GM12801 (cell line): ENCODE results near the gene GRM8.

Source experiments
- TF ChIP-seq, protein P1 (sequence below): IDR thresholded peaks from one replicate; pipeline ENCODE4 v1.5.1; 2011; ENCODE audit warnings: control low read depth; ENCODE audit not compliant: insufficient read length; ENCODE audit errors: extremely low read depth

Gene GRM8

DNA sequence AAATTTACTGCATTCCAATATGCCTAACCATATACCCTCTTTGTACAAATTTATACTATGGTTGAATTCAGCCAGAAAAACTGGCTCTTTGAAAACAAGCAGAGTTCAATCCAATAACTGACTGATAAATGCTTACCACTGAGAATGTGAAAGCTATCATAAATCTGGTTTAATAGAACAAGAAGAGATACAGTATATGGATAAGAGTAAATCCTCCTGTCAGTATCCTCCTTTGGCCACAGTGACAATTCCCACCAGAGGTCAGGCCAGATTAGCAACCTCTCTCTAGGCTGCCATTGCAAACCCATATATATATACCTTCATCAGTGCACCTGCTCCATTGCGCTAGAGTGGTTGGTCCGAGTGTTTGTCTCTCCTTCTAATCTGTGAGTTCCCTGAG lies 647.2 kb downstream of the GRM8 start:
- TF ChIP-seq, protein P1, sequence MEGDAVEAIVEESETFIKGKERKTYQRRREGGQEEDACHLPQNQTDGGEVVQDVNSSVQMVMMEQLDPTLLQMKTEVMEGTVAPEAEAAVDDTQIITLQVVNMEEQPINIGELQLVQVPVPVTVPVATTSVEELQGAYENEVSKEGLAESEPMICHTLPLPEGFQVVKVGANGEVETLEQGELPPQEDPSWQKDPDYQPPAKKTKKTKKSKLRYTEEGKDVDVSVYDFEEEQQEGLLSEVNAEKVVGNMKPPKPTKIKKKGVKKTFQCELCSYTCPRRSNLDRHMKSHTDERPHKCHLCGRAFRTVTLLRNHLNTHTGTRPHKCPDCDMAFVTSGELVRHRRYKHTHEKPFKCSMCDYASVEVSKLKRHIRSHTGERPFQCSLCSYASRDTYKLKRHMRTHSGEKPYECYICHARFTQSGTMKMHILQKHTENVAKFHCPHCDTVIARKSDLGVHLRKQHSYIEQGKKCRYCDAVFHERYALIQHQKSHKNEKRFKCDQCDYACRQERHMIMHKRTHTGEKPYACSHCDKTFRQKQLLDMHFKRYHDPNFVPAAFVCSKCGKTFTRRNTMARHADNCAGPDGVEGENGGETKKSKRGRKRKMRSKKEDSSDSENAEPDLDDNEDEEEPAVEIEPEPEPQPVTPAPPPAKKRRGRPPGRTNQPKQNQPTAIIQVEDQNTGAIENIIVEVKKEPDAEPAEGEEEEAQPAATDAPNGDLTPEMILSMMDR: no peak

DNA sequence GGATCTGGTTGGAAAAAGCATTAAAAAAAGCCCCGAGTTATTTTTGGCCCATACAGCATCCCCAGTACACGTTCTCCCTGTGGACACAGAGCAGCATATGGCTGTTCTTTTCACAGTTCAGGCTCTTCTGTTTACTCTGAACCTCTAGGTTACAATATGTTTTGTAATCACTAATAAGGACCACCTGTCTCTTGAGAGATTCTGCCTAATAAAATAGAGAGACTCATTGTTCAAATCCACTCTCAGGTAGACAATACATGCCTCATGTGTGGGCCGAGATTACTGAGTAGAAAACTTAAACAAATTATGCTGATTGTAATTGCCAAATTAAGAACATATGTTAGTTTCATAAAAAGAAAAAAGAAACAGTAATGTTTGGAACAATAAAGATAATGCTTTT lies 647.7 kb downstream of the GRM8 start:
- TF ChIP-seq, protein P1: no peak

DNA sequence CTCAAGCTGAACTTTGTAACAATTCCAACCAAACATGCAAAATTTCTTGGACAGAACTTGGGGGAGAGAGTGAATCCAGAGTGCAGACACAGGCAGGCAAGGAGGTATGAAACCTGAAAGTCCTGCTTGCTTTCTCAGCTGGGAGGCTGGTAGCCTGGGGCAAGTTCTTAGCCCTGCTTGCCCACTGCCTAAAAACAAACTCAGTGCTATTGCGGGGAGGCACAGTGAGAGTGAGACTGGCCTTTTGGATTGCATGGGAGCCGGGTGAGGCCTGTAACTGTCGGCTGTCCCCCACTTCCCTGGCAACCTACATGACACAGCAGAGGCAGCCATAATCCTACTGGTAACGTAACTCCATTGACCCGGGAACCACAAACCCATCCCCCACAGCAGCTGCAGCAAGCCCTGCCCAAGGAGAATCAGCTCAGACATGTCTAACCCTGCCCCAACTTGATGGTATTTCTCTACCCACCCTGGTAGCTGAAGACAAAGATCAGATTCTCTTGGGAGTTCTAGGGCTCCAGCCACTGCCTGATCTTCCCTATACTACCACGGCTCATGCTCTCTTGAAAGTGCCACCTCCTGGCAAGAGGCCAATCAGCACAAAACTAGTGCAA lies 663.6 kb downstream of the GRM8 start:
- TF ChIP-seq, protein P1: no peak

DNA sequence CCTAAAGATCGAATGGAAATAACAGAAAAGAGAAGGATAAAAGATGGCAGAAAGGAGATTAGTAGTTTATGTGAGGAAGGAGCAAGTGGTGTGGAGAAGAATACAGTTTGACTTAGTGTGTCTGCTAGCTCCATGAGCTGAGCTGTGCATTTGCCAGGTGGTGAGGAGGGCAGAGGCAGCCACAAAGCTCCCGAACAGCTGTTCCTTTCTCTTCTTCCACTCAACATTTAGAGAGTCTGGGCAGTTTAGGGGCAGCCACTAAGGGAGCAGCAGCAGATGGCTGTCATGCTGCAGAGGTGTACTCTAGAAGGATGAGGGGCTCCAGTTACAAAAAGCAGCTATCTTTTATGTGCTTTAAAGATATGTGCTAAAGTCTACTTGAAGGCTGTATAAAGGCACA lies 674.4 kb downstream of the GRM8 start:
- TF ChIP-seq, protein P1: no peak

DNA sequence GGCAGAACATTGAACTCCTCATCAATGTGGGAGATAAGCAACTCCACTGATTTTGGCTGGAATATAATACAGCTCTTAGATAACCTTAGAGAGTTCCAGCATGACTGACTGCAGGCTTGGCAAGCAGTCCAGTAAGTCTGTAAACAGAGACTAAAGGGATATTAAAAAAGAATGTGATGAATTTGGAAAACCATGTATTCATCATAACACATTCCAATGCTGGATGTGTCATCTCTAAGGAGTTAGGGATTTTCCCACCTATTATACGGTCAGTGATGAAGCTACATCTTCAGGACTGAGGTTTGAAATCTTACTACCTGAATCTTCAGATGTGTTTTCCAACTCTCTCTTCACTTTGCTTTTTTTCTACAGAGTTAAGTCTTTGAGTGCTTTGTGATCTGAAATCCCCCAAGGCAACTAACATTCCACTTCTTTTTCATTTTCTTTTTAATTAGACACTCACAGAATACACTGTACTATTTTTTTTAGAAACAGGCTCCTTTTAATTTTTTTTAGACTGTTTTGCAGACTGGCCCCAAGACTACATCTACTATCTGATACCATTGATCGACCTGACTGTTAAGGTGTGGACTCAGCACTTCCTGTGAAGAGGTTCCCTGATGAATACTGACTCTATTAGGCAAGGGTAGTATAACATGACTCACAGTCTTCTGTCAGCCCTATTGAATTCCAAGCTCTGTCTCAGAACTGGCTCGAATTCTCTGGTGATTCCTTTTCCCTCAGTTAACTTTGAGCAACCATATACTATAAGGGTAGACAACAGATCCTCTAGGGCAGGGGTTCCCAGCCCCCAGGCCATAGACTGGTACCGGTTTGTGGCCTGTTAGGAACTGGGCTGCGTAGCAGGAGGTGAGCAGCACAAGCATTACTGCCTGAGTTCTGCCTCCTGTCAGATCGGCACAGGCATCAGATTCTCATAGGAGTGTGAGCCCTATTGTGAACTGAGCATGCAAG lies 678.2 kb downstream of the GRM8 start:
- TF ChIP-seq, protein P1: no peak

DNA sequence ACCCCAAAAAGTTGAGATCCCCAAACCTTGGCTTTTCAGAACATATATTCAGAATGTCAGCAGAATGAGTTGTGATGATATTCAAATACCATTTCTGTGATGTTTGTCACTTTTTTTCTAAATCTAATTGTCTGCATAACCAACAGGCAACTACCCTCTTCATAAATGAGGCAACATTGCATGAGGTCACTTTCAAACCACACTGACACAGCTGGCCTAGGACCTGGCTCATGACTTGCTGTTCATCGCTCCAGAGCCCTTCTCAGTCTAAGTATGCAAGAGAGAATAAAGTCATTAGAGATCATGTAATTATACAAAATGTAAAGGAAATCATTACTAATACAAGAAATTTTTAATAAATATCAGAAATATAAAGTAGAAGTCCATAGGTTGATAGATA lies 681.9 kb downstream of the GRM8 start:
- TF ChIP-seq, protein P1: no peak

DNA sequence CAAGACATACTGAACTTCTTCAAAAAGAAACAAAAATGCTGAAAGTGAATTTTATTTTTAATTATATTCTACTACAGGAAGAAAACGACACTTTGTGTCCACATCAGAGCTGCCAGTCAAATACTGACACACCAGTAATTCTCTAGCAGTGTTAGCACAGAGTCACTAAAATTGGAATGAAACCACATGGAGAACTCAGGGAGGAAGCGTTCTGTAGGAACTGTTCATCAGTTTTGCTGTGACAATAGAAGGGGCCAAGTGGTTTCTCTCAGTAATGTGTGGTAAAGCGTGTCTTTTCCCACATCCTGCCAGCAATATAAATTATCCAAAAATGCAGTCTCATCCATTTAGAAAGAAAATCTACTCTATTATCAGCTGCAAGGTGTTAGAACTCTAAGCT lies 683.3 kb downstream of the GRM8 start:
- TF ChIP-seq, protein P1: no peak
